Measurements from ENCODE around the gene VEGFD.
A peak's percentile ranks its signal among the peaks of the same experiment; 100 is the strongest.

Gene VEGFD

GRCh38 chrX:15345976-15346375 is 38.2 kb downstream of the VEGFD start (continued):
- TF ChIP-seq ZNF221 (tag by site-specific recombination; IDR thresholded peaks at IDR 0.05; ENCODE audit: borderline replicate concordance), result no peak

- ChIA-PET CTCF (interaction anchor here (1.3 to 2.9 kb wide), 3 partner anchors 16 to 125 kb away, joined by 4 to 10 read pairs (median 8); no protein-coding TSS in a partner anchor), POLR2A (no interaction called here)
- Histone ChIP-seq H3K27ac (ENCODE audit: extremely low read depth, low read depth, low read length) (no peak overlapping the region), H3K4me1 (ENCODE audit: control insufficient read depth, insufficient read depth, low read length) (no peaks in the 10 kb centered on the region), H3K9me3 (ENCODE audit: control insufficient read depth, insufficient read depth, low read depth, low read length) (no peaks in the 10 kb centered on the region), H3K4me3 (ENCODE audit: low read depth, low read length) (no peak overlapping the region), H3K36me3 (ENCODE audit: control insufficient read depth in 2 of 2, insufficient read depth in 1 of 2, low read length in 2 of 2) (no peaks in the 10 kb centered on the region)
- TF ChIP-seq ZNF404 (tag by site-specific recombination; IDR thresholded peaks at IDR 0.05), result no peak
- no peak for TF ChIP-seq OVOL3 (tag by site-specific recombination; IDR thresholded peaks at IDR 0.05)
- TF ChIP-seq ZNF239 (tag by site-specific recombination; IDR thresholded peaks at IDR 0.05), result no peak
- TF ChIP-seq CTCF (tag by site-specific recombination; IDR thresholded peaks at IDR 0.05), result no peak
- TF ChIP-seq ZBTB17 (tag by site-specific recombination; IDR thresholded peaks at IDR 0.05), result no peak
- TF ChIP-seq ZNF23 (tag by site-specific recombination; IDR thresholded peaks at IDR 0.05; ENCODE audit: borderline replicate concordance), result no peak
- TF ChIP-seq ZNF529 (tag by site-specific recombination; IDR thresholded peaks at IDR 0.05; ENCODE audit: insufficient replicate concordance), result no peak
- no peak for TF ChIP-seq ZNF514 (tag by site-specific recombination; IDR thresholded peaks at IDR 0.05)
- TF ChIP-seq ZFP37 (tag by site-specific recombination; IDR thresholded peaks at IDR 0.05), result no peak
- TF ChIP-seq ZNF398 (tag by site-specific recombination; IDR thresholded peaks at IDR 0.05), result no peak
- no peak for TF ChIP-seq ZSCAN16 (tag by site-specific recombination; IDR thresholded peaks at IDR 0.05)
- no peak for TF ChIP-seq ZNF658 (tag by site-specific recombination; IDR thresholded peaks at IDR 0.05)
- no peak for TF ChIP-seq MYNN (tag by site-specific recombination; IDR thresholded peaks at IDR 0.05; ENCODE audit: borderline replicate concordance)
Measured at GRCh38 chrX:15344106-15344505, 40.1 kb downstream of the VEGFD start.

GRCh38 chrX:15343075-15343476 is 41.1 kb downstream of the VEGFD start:
- Histone ChIP-seq H3K9me3 (ENCODE audit: control insufficient read depth, insufficient read depth, low read depth, low read length) (no peaks in the 10 kb centered on the region), H3K4me1 (ENCODE audit: control insufficient read depth, insufficient read depth, low read length) (no peaks in the 10 kb centered on the region), H3K27ac (ENCODE audit: extremely low read depth, low read depth, low read length) (no peak overlapping the region), H3K36me3 (ENCODE audit: control insufficient read depth in 2 of 2, insufficient read depth in 1 of 2, low read length in 2 of 2) (no peaks in the 10 kb centered on the region), H3K4me3 (ENCODE audit: low read depth, low read length) (no peak overlapping the region)
- ChIA-PET CTCF (interaction anchor here (0.7 to 2.9 kb wide), 5 partner anchors 15 to 129 kb away, joined by 3 to 10 read pairs (median 4); no protein-coding TSS in a partner anchor), POLR2A (no interaction called here)
- TF ChIP-seq ZNF654 (tag by site-specific recombination; IDR thresholded peaks at IDR 0.05; ENCODE audit: low read depth), result no peak
- TF ChIP-seq WT1 (tag by site-specific recombination; IDR thresholded peaks at IDR 0.05), result no peak
- peak; percentile 69 for TF ChIP-seq SCRT2 (tag by site-specific recombination; IDR thresholded peaks at IDR 0.05)
- TF ChIP-seq ZNF623 (tag by site-specific recombination; IDR thresholded peaks at IDR 0.05), result no peak
- TF ChIP-seq ZNF585B (tag by site-specific recombination; IDR thresholded peaks at IDR 0.05), result no peak
- no peak for TF ChIP-seq BCL11B (tag by site-specific recombination; IDR thresholded peaks at IDR 0.05; ENCODE audit: low read depth)
- TF ChIP-seq ZNF416 (tag by site-specific recombination; IDR thresholded peaks at IDR 0.05), result no peak
- no peak for TF ChIP-seq SP3 (tag by site-specific recombination; IDR thresholded peaks at IDR 0.05)
- TF ChIP-seq ZNF624 (tag by site-specific recombination; IDR thresholded peaks at IDR 0.05), result no peak
- TF ChIP-seq ZBTB20 (tag by site-specific recombination; IDR thresholded peaks at IDR 0.05), result peak; percentile 94
- no peak for TF ChIP-seq ZNF530 (tag by site-specific recombination; IDR thresholded peaks at IDR 0.05; ENCODE audit: low read depth)
- TF ChIP-seq ZNF596 (tag by site-specific recombination; IDR thresholded peaks at IDR 0.05), result no peak
- no peak for TF ChIP-seq ZNF626 (tag by site-specific recombination; IDR thresholded peaks at IDR 0.05)
- TF ChIP-seq ZBTB8A (tag by site-specific recombination; IDR thresholded peaks at IDR 0.05), result no peak
- no peak for TF ChIP-seq ZNF10 (tag by site-specific recombination; IDR thresholded peaks at IDR 0.05)
- no peak for TF ChIP-seq ZNF558 (tag by site-specific recombination; IDR thresholded peaks at IDR 0.05)

Measured in HEK293 (cell line).